Prostate gland (tissue), 2 donors: ENCODE measurements around the gene MTHFD2.

Experiments
- CTCF ChIP-seq, 4 experiments: fragments of 200-600 bp in 2 of 4; fragments of 450-650 bp in 2 of 4; sonication (generic) in 2 of 4; IDR thresholded peaks; 1 replicate in 3 of 4; 2 replicates in 1 of 4; pipeline ENCODE4 v1.5.1; 2016 to 2019; ENCODE audit warnings: antibody characterized with exemption in 4 of 4, mild to moderate bottlenecking in 2 of 4, moderate library complexity in 2 of 4
- POLR2A ChIP-seq: fragments of 450-650 bp; IDR thresholded peaks from one replicate; pipeline ENCODE4 v1.6.1; 2016; ENCODE audit warnings: antibody characterized with exemption, mild to moderate bottlenecking

DNA sequence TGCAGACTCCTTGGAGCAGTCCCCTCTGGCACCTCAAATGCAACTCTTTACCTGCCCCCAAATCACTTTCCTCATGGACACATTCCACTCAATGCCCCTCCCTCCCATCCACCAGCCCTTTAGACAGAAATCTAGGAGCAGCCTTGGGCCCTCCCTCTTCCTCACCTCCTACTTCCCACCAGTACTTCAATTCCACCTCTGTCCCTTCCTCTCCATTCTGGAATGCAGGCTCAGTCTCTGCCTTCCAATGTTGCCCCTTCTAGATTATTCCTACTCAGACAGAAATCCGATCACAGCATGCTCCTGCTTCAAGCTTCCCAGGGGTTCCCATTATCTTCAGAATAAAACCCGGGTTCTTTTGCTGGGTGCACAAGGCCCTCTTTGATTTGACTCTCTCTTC is 62.1 kb downstream of the MTHFD2 start:
- TF ChIP-seq POLR2A (no peak), CTCF (IDR thresholded peaks at IDR 0.05) (no peak)
